ENCODE results near the gene ANO4.

The ANO4 gene

GRCh38 chr12:100951756-100952155 is 157.2 kb downstream of the ANO4 start:
- DNase-seq (ENCODE audit: low read depth in 2 of 2) = no peak

GRCh38 chr12:100953217-100953616 is 158.6 kb downstream of the ANO4 start:
- DNase-seq (ENCODE audit: low read depth in 2 of 2) = no peak

GRCh38 chr12:100953677-100954076 is 159.1 kb downstream of the ANO4 start:
- no peak for DNase-seq (ENCODE audit: low read depth in 2 of 2)

GRCh38 chr12:100954118-100954517 is 159.5 kb downstream of the ANO4 start:
- DNase-seq (ENCODE audit: low read depth in 2 of 2) = no peak

- DNase-seq (ENCODE audit: low read depth in 2 of 2) = no peak
These were observed 160.6 kb downstream of the ANO4 start for GRCh38 chr12:100955139-100955538.

GRCh38 chr12:100956311-100956852 is 161.8 kb downstream of the ANO4 start:
- no peak for DNase-seq (ENCODE audit: low read depth in 2 of 2)

- no peak for DNase-seq (ENCODE audit: low read depth in 2 of 2)
These were observed 164.9 kb downstream of the ANO4 start for GRCh38 chr12:100959481-100959880.

GRCh38 chr12:100962086-100962712 is 167.6 kb downstream of the ANO4 start:
- DNase-seq (ENCODE audit: low read depth in 2 of 2) = no peak

- DNase-seq (ENCODE audit: low read depth in 2 of 2) = no peak
These were observed 168.8 kb downstream of the ANO4 start for GRCh38 chr12:100963381-100963780.

GRCh38 chr12:100964028-100964427 is 169.5 kb downstream of the ANO4 start:
- DNase-seq (ENCODE audit: low read depth in 2 of 2) = no peak

- no peak for DNase-seq (ENCODE audit: low read depth in 2 of 2)
These were observed 172.6 kb downstream of the ANO4 start for GRCh38 chr12:100967189-100967588.

- no peak for DNase-seq (ENCODE audit: low read depth in 2 of 2)
These were observed 176.3 kb downstream of the ANO4 start for GRCh38 chr12:100970894-100971293.

- no peak for DNase-seq (ENCODE audit: low read depth in 2 of 2)
These were observed 177.5 kb downstream of the ANO4 start for GRCh38 chr12:100972121-100972520.

GRCh38 chr12:100974341-100974740 is 179.8 kb downstream of the ANO4 start:
- no peak for DNase-seq (ENCODE audit: low read depth in 2 of 2)

GRCh38 chr12:100974747-100975146 is 180.2 kb downstream of the ANO4 start:
- DNase-seq (ENCODE audit: low read depth in 2 of 2) = no peak

GRCh38 chr12:100976735-100977134 is 182.2 kb downstream of the ANO4 start:
- no peak for DNase-seq (ENCODE audit: low read depth in 2 of 2)

- no peak for DNase-seq (ENCODE audit: low read depth in 2 of 2)
These were observed 186.3 kb downstream of the ANO4 start for GRCh38 chr12:100980856-100981255.

- no peak for DNase-seq (ENCODE audit: low read depth in 2 of 2)
These were observed 188.1 kb downstream of the ANO4 start for GRCh38 chr12:100982511-100983183.

- DNase-seq (ENCODE audit: low read depth in 2 of 2) = no peak
These were observed 190.2 kb downstream of the ANO4 start for GRCh38 chr12:100984796-100985195.

GRCh38 chr12:100986595-100987547 is 192.3 kb downstream of the ANO4 start:
- no peak for DNase-seq (ENCODE audit: low read depth in 2 of 2)

GRCh38 chr12:100987552-100988521 is 193.3 kb downstream of the ANO4 start:
- DNase-seq (ENCODE audit: low read depth in 2 of 2) = no peak
